GM19463 (cell line): ENCODE measurements around the gene DNAH9.

Experiments used
- ATAC-seq: cut with Tn5 transposase; IDR thresholded peaks from one replicate; pipeline ENCODE4 v1.9.1; 2021; ENCODE audit warnings: mild to moderate bottlenecking, moderate library complexity; ENCODE audit not compliant: unreplicated experiment

The DNAH9 gene

GRCh38 chr17:11589716-11590115 lies 8.6 kb upstream of the DNAH9 start:
- no peak for ATAC-seq

GRCh38 chr17:11601661-11602060 lies 3.4 kb downstream of the DNAH9 start:
- ATAC-seq = no peak

DNA sequence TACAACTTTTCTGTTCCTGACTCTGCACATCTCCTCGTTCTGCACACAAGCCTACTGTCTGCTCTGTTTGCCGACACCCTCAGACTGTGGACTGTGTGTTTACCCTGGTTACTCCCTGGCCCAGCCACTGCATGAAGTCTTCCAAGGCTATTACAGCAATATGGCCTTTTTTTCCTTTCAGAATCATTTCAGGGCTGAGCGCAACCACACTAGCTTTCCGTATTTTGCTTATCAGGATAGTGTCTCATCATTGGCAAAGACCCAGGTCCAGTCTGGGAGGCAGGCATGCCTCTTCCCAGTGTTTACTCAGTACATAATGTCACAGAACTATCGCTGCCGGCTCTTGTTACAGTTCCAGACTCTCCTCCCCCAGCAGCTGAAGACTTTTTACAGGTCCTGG lies 10.1 kb downstream of the DNAH9 start:
- ATAC-seq = no peak

DNA sequence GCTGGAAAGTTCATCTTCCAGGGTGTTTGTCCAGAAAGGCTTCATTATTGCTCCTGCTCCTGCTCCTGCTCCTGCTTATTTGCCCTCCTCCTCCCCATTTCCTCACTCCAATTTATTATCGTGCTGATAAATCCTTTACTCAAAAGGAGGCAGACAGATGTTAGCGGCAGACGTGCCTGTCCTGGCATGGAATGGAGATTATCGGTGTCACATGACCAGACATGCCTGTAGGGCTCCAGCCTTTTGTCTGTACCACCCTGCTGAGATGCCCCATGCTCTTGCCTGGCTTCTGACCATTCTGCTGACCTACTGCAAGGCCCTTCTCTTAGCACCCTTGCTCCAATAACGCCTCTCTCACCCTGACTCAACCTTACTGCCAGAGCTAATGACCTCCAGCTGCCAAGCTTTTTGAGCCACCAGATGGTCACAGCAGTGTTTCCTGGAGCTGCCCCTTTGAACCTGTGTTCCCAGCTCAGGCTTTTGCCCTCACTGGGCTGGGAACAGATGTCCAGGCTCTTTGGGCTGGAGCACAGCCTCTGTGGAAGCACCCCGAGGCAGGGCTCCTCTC lies 12.8 kb downstream of the DNAH9 start:
- no peak for ATAC-seq

GRCh38 chr17:11612956-11613355 lies 14.7 kb downstream of the DNAH9 start:
- ATAC-seq = no peak

DNA sequence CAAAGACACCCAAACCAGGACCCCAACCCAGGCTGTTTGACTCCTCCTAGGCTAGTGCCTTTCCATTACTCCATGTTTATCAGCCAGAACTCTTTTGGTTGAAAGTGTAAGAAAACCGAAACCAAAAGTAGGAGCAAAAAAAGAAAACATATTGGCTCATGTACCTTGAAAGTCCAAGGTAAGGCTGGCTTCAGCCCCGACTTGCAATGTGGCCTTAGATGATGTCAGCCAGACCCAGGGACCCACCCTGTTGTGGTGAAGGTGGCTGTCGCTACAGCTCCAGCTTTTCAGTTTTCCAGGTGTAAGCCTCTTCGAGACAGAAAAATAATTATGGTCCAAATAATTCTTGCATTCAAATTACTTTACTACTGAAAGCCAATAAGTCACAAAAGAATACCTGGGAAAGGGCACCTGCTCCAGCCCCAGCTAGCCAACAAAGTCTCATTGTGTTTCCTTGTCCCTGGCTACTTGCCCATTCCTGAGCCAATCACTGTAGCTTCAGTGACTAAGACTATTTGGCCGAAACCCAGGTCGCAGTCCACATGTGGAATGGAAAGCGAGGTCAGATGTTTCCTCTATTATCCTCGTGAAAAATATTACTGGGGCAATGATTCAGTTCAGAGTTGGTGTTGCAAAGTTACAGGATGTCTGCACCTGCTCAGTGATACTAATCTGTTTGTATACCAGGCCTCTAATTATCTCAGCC lies 20.7 kb downstream of the DNAH9 start:
- ATAC-seq = no peak

GRCh38 chr17:11622492-11622891 lies 24.2 kb downstream of the DNAH9 start:
- ATAC-seq = no peak

DNA sequence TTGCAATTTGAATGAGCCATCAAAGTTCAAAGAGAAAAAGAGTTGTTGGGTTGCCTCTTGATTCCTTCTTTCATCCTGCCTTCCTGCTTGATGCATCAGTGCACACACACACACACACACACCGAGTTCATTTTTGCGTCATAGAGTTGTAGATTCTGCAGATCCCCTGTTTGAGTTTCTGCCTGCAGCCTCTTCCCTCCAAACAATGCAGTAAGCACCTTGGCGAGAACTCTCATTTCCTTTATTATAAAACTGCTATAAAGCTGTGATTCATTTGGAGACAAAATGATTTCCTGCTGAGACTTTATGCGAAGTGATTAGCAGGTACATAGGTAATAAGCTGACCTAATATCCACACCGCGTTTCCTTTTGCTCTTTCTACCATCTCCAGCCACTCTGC lies 26.7 kb downstream of the DNAH9 start:
- no peak for ATAC-seq

GRCh38 chr17:11625878-11626277 lies 27.6 kb downstream of the DNAH9 start:
- ATAC-seq = no peak

DNA sequence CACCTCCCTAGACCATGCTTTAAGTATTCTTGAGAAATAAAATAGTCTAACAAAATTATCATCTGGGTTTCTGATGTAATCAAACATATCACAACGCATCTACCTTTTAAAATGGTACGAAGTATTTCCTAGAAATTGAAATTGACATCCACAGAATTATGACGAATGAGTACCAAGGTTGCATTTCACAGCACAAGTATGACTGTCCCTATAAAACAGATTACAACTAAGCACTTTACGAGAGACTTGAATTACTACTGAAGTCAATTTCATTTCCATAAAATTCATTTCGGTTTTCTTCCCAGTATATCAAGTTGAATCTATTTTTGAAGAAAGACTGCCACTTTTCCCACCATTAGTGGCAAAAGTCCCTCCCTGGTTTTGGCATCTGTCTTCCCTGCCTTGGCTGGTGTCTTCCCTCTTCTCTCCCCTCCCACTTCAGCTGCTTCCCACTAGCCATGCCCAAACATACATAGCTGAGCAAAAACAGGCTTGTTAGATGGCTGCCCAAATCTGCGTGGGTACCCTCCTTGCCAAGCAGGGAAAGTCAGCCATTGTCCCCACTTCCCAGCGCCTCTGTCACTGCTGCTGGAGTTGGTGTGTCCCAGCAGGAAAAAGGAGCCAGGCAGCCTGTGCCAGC lies 29.2 kb downstream of the DNAH9 start:
- ATAC-seq = no peak

GRCh38 chr17:11628374-11628773 lies 30.1 kb downstream of the DNAH9 start:
- ATAC-seq = no peak

DNA sequence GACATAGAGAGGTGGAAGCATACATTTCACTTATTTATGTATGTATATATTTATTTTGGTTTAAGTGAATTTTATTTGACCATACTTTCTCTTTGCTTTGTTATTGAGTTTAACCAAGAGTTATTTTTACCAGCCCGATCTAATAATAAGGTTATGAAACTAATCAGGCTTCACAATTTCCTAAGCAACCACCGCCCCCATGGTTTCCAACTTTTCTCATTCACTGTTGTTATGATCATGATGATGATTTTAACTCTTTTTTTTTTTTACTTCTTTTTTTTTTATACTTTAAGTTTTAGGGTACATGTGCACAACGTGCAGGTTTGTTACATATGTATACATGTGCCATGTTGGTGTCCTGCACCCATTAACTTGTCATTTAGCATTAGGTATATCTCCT lies 30.6 kb downstream of the DNAH9 start:
- ATAC-seq = no peak

DNA sequence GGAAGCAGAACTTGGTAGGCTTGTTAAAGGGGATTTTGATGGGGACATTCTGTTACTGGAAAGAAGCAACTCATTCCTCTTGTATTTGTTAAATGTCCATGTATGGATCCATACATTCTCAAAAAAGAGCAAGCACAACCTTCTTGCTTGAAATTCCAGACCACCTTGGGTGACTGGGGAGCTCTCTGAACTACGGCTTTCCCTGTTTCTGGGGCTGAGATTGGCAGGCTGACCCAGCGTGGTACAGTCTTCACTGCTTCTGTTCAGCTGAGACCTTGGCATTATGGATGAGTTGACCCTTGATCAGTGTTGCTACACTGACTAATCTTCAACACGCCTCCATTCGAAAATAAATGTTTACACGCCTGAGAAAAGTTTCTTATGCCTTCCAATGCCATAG lies 38.5 kb downstream of the DNAH9 start:
- no peak for ATAC-seq

GRCh38 chr17:11637796-11638195 lies 39.5 kb downstream of the DNAH9 start:
- ATAC-seq = no peak

- ATAC-seq = no peak
Measured at GRCh38 chr17:11638700-11639265, 40.5 kb downstream of the DNAH9 start.

DNA sequence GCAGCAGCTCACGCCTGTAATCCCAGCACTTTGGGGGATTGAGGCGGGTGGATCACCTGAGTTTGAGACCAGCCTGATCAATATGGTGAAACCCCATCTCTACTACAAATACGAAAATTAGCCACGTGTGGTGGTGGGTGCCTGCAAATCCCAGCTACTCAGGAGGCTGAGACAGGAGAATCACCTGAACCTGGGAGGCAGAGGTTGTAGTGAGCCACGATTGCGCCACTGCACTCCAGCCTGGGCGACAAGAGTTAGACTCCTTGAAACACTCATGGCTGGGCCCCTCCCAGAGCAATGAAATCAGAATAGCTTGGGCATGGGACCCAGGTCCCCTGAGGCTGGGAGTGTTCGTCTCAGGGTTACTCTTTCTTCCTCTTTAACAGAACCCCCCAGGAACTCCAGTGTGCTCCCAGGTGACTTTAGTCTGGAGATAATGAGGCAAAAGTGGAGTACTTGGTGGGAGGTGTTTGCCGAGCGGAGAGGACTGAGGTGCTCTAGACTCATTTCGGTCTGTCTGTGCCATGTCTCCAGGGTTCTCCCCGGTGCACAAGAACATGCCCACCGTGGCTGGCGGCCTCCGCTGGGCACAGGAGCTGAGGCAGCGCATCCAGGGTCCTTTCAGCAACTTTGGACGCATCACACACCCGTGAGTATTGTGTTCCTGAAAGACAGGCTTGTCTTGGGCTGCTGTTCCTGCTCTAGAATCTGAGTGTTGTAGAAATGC lies 41.6 kb downstream of the DNAH9 start:
- ATAC-seq = no peak

DNA sequence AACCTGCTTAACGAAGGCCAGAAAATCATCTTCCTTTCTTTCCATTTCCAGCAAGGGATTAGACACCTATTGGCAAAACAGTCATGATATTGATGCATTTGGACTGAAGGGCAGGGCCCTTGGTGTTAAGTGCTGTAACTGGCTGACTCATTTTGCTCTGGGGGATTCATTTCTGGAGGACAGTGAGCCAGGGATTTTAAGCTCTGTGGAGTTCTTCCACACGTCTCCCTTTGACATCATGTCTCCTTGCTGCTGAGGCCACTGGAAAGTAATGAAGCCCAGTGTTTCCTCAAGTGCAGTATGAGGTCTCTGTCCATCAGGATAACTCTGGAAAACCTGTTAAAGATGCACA lies 42.2 kb downstream of the DNAH9 start:
- ATAC-seq = no peak

DNA sequence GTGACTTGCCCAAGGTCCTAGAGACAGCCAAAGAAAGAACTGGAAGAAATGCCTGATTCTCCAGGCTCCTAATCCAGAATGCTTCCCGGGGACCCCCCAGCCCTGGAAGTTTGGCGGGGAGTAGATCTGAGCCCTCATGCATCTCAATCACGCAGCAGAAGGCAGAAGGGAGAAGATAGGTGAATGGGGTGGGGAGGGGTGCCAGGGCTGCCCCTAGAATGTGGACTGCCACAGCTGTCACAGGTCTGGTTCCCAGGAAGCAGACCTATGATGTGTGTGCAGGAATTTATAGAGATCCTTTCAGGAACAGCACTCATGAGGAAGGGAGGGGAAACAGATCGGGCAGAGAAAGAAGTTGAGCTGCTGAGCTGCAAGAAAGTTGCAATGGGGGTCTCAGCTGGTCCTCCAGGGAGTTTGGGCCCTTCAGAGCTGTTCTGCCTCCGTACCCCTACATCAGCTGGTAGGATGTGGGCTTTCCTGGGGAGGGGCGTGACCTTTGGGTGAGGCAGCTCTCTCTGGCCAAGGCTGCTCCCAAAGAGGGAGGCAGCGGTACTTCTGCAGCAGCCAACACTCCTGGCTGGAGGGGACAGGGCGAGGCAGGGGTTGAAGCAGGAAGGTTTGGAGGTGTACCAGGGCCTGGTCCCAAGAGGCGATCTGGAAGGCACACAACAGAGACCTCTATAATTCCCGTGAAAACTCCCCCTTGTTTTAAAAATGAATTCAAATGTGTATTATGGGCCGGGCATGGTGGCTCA lies 43.4 kb downstream of the DNAH9 start:
- ATAC-seq = no peak

DNA sequence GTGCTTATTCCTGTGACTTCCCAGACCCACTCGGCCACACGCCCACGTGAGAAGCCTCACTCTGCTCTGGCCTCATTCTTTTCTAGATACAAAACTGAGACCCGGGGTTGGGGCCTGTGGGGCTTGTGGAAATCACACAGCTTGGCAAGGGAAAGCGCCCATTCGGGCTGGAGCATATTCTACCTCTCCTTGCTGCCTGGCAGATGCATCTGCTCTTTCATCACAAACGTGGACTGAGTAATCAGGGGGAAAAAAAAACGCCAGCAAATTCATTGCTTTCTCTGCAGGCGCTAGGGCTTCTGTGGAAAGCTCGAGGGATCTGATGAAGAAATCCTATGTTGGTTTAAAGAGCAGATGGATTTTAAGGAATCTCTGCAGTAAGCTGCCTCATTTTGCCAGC lies 44.4 kb downstream of the DNAH9 start:
- no peak for ATAC-seq

DNA sequence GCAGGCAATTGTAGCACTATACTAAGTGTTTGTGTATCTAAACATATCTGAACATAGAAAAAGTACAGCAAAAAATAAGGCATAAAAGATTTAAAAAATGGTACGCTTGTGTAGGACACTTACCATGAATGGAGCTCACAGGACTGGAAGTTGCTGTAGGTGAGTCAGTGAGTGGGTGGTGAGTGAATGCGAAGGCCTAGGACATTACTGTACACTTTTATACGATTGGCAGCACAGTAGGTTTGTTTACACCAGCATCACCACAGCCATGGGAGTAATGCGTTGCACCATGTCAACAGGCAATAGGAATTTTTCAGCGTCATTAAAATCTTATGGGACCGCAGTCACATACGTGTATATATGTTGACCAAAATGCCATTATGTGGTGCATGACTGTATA lies 45.6 kb downstream of the DNAH9 start:
- ATAC-seq = no peak
